Small intestine (tissue), 7 donors: ENCODE data around the gene DDX56. TPM values are rescaled to one million over a fixed set of nuclear protein-coding genes. Genes with fewer than 3 reads are reported as not detected.

ENCODE experiments used
- DNase-seq, 2 donors: peaks; one replicate each; pipeline versions ENCODE4 v3.0.0 to v3.0.0-alpha.2; 2013
- FAIRE-seq: peaks from 2 replicates; lab custom pipeline; 2012; peaks lifted over from hg19 to GRCh38; lab: Jason Lieb, UNC
- H3K27ac ChIP-seq, 3 donors: one replicate each; pipeline ENCODE4 v1.5.1; 2013; ENCODE audit warnings: low read length in 2 of 3, mild to moderate bottlenecking in 2 of 3, control low read depth in 1 of 3, inconsistent platforms in 1 of 3, low read depth in 1 of 3, moderate library complexity in 1 of 3
- H3K27me3 ChIP-seq, 3 donors: one replicate each; pipeline ENCODE4 v1.6.1; 2013; ENCODE audit warnings: low read length in 3 of 3, inconsistent platforms in 1 of 3; ENCODE audit not compliant: control insufficient read depth in 3 of 3, insufficient read depth in 3 of 3
- H3K36me3 ChIP-seq, 3 donors: one replicate each; pipeline ENCODE4 v1.6.1; 2013; ENCODE audit warnings: low read length in 3 of 3, inconsistent platforms in 1 of 3, low read depth in 1 of 3, mild to moderate bottlenecking in 1 of 3, moderate library complexity in 1 of 3; ENCODE audit not compliant: control insufficient read depth in 3 of 3, insufficient read depth in 2 of 3
- H3K4me1 ChIP-seq, 3 donors: one replicate each; pipeline ENCODE4 v1.6.1; 2013; ENCODE audit warnings: low read length in 2 of 3, inconsistent platforms in 1 of 3, low read depth in 1 of 3, mild to moderate bottlenecking in 1 of 3, moderate library complexity in 1 of 3; ENCODE audit not compliant: control insufficient read depth in 3 of 3, insufficient read depth in 2 of 3
- H3K4me3 ChIP-seq, 3 donors: one replicate each; pipeline ENCODE4 v1.5.1; 2013; ENCODE audit warnings: low read length in 3 of 3, control low read depth in 1 of 3, inconsistent platforms in 1 of 3, low read depth in 1 of 3, mild to moderate bottlenecking in 1 of 3, moderate library complexity in 1 of 3
- H3K9me3 ChIP-seq, 2 donors: one replicate each; pipeline ENCODE4 v1.6.1; 2013; ENCODE audit warnings: low read depth in 1 of 2, low read length in 1 of 2; ENCODE audit not compliant: control insufficient read depth in 2 of 2, insufficient read depth in 1 of 2
- WGBS, 3 donors: extraction: QIAGEN DNeasy Blood & Tissue Kit; methylation state at CpG; one replicate each; pipeline ENCODE4 v1.1.7; 2013; 5-methylcytosine and 5-hydroxymethylcytosine counted together
- polyA plus RNA-seq, 4 donors: library from polyadenylated mRNA; stranded (reverse) in 3 of 4; unstranded in 1 of 4; fragments of 200-250 nt in 3 of 4; fragments of 120-200 nt in 1 of 4; gene quantifications; one replicate each; pipeline versions ENCODE4 v1.2.1 to v1.2.3, GENCODE V29; 2013
- donor health status: healthy with polysubstance abuse.
- donor health status: control.
- donor health status: control.
- donor health status: Bipolar disorder and iron deficiency.
- donor health status: healthy.

DDX56 gene
- polyA plus RNA-seq, 4 donors: 62.2 to 359 (median 207) TPM

DNA sequence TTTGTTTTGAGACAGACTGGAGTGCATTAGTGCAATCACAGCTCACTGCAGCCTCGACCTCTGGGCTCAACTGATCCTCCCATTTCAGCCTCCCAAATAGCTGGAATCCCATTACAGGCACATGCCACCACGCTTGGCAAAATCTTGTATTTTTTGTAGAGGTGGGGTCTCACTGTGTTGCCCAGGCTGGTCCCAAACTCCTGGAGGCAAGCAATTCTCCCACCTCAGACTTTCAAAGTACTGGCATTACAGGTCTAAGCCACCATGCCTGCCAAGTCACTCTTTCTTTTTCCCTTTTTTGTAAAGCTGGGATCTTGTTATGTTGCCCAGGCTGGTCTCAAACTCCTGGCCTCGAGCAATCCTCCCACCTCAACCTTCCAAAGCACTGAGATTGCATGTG is 24.3 kb downstream of the DDX56 start:
- WGBS, 3 donors: 74 to 83% (median 78%) methylated on average over 3 of the region's 3 CpGs
- no peak for FAIRE-seq

DNA sequence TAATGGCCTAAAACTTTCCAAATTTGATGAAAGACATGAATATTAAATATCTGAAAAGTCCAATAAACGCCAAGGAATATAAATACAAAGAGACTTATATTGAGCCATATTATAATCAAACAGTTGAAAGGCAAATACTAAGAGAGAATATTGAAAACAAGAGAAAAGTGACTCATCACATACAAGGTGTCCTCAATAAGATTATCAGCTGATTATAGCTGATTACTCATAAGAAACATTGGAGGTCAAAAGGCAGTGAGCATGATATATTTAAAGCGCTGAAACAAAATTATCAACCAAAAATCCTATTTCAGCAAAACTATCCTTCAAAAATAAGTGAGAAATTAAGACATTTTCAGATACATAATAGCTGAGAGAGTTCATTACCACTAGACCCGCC is 24.8 kb downstream of the DDX56 start:
- peak; percentile 15 for FAIRE-seq
- no peak overlapping the region for H3K4me3 ChIP-seq

More for the DNA sequence above, 24.3 kb downstream of the DDX56 start:
- Histone ChIP-seq H3K9me3 (no peaks in the 10 kb centered on the region), H3K36me3 (no peaks in the 10 kb centered on the region), H3K4me1 (peaks cover 0 to 6% (median 2%) of the 10 kb centered on the region in 3 donors), H3K4me3 (no peak overlapping the region), H3K27ac (no peak overlapping the region), H3K27me3 (no peaks in the 10 kb centered on the region)
- DNase-seq: no peak

DNA sequence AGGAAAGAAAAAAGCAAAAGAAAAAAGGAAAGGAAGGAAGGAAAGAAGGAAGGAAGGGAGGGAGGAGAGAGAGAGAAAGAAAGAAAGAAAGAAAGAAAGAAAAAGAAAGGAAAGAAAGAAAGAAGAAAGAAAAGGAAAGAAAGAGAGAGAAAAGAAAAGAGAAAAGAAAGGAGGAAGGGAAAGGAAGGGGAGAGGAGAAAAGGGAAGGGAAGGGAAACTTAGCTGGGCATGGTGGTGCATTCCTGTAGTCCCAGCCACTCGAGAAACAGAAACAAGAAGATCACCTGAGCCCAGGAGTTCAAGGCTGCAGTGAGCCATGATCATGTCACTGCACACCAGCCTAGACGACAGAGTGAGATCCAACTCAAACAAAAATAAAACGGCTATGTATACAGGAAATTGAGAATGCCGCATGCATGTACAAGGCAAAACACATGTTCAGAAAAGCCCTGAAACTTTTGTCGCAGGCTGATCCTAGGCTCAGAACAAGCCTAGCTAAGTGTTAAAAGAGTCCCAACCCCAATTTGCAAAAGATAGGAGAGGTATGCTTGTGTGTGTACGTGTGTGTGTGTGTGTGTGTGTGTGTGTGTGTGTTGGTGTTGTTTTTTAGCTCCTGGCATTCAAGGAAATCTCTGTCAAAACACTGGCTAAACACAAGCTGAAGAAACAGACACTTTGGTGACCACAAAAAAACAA is 26.0 kb downstream of the DDX56 start:
- 25 to 32% (median 30%) methylated on average over 6 of the region's 6 CpGs for WGBS, 3 donors
- peaks cover 0 to 18% (median 6%) of the 10 kb centered on the region in 3 donors for H3K4me1 ChIP-seq
- DNase-seq: no peak
- H3K4me3 ChIP-seq: no peak overlapping the region
- FAIRE-seq: no peak
- no peaks in the 10 kb centered on the region for H3K9me3 ChIP-seq
- no peaks in the 10 kb centered on the region for H3K36me3 ChIP-seq
- H3K27ac ChIP-seq: no peak overlapping the region
- no peaks in the 10 kb centered on the region for H3K27me3 ChIP-seq

More for the DNA sequence above, 24.8 kb downstream of the DDX56 start:
- WGBS, 3 donors: 74 to 84% (median 78%) methylated on average over 3 of the region's 3 CpGs
- no peak overlapping the region for H3K27ac ChIP-seq
- no peaks in the 10 kb centered on the region for H3K27me3 ChIP-seq
- H3K36me3 ChIP-seq: no peaks in the 10 kb centered on the region
- H3K9me3 ChIP-seq: no peaks in the 10 kb centered on the region
- H3K4me1 ChIP-seq: peaks cover 0 to 10% (median 2%) of the 10 kb centered on the region in 3 donors
- DNase-seq: peak in 1 of 2 donors; percentile 57

DNA sequence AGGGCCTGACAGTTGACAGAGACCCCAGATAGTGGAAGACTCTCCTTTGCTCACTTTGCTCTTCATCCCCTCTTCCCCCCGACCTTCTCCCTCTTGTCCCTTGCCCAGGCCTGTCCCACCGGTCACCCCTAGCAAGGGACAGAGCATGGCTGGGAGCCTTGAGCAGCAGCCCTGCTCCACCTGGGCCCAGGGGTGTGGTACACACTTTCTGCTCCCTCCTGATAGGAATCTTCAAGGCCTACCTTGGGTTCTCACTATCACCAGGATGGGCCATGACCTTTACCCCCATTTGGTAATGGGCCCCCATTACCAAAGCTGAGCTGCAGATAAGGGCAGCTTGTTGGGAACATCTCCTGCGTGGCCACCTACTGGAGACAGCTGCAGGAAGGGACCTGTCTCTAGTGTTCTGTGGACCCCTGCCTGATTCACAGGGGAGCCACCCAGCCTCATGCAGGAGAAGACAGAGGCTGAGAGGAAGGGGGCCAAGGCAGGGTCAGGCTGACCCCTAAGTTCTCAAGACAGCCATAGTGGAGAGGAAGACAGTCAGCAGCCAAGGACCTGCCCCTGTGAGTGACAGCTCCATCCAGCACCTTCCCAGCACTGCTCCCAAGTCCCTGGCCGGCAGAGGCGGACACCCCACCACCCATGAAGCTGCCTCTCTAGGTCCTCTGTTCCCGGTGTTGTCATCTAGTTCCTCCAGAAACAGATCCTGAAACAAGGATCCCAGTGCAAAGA is 31.7 kb downstream of the DDX56 start:
- Histone ChIP-seq H3K4me1 (peaks cover 0 to 61% (median 9%) of the 10 kb centered on the region in 3 donors), H3K4me3 (no peak overlapping the region), H3K9me3 (no peaks in the 10 kb centered on the region), H3K27ac (peak overlapping the region; percentile 90 to 96 (median 95)), H3K36me3 (peaks cover 0 to 33% (median 0%) of the 10 kb centered on the region in 3 donors), H3K27me3 (no peaks in the 10 kb centered on the region)
- 36 to 72% (median 45%) methylated on average over 6 of the region's 6 CpGs for WGBS, 3 donors
- DNase-seq (peak; percentile 76 to 90), FAIRE-seq (no peak)

DNA sequence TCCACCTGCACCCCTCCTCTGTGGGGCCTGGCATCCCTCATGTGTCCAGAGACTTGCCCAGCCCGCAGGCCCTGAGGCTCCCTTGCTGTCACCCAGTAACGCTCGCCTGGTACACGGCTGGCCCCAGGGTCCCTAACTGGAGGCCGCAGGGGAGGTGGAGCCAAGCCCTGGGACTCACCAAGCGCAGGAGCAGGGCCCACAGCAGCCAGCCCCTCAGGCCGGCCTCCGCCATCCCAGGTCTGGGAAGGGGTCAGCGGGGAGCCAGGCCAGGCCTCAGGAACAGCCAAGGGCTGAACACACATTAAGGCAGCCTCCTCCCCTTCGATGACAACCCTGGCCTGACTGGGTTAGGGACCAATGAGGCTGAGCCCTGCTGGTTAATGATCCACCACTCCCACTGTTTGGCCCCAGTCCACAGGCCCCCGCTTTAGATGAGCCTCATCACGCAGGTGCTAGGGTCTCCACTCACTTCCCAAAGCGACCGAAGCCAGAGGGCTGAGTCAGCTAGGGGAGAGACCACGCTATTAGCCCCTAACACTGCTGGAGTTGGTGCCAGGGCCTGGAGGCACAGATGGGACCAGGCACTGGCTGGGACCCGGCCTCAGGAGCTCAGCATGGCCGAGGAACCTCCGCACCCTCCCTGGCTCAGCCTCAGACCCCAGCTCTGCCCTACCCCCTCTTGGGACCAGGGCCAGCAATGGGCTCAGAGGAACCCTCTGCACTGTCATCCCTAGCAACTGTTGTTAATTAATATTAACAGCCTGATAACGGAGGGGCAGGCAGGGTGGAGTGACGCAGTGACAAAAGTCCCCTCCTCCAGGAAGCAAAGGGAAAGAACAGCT is 32.5 kb downstream of the DDX56 start, which contains the start of gene NPC1L1:
Gene NPC1L1, minus strand, starts transcription at position 303 of the 842 bp plus-strand sequence. Its CDS starts 71 bp downstream, at position 232.
- Histone ChIP-seq H3K9me3 (no peaks in the 10 kb centered on the region), H3K27me3 (no peaks in the 10 kb centered on the region), H3K27ac (peak within 1 kb of the TSS; percentile 90 to 96 (median 95)), H3K4me3 (peak within 1 kb of the TSS in 2 of 3 donors; percentile 50 to 73), H3K36me3 (peaks cover 0 to 37% (median 0%) of the 10 kb centered on the region in 3 donors), H3K4me1 (peaks cover 0 to 66% (median 9%) of the 10 kb centered on the region in 3 donors)
- FAIRE-seq: no peak
- peak; percentile 91 to 97 for DNase-seq
- 14 to 63% (median 34%) methylated on average over 18 to 20 of the region's 20 CpGs for WGBS, 3 donors

DNA sequence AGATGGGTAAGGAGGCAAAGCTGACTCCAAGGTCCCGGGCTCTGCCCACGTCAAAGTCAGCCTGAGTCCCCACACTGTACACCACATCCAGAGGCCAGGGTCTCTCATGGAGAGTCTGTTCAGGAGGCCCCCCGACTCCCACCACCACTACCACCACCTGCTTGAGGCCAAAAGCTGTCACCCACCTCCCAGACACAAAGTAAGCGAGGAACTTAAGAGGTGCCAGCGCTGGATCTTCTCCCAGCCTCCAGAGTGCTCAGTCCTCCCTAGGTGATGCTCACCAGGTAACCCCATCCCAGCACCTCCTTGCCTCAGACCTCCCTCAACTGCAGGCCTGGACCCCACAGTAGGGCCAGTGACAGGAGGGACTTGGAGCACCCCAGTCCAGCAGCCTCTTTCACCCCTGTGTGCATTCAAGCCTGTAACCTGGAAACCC is 33.1 kb downstream of the DDX56 start:
- Histone ChIP-seq H3K4me1 (peaks cover 0 to 73% (median 9%) of the 10 kb centered on the region in 3 donors), H3K27me3 (no peaks in the 10 kb centered on the region), H3K9me3 (no peaks in the 10 kb centered on the region), H3K4me3 (peak overlapping the region in 2 of 3 donors; percentile 50 to 73), H3K27ac (peak overlapping the region; percentile 90 to 96 (median 91)), H3K36me3 (peaks cover 0 to 43% (median 0%) of the 10 kb centered on the region in 3 donors)
- DNase-seq: no peak
- FAIRE-seq: no peak
- 39 to 70% (median 60%) methylated on average over 5 of the region's 5 CpGs for WGBS, 3 donors

DNA sequence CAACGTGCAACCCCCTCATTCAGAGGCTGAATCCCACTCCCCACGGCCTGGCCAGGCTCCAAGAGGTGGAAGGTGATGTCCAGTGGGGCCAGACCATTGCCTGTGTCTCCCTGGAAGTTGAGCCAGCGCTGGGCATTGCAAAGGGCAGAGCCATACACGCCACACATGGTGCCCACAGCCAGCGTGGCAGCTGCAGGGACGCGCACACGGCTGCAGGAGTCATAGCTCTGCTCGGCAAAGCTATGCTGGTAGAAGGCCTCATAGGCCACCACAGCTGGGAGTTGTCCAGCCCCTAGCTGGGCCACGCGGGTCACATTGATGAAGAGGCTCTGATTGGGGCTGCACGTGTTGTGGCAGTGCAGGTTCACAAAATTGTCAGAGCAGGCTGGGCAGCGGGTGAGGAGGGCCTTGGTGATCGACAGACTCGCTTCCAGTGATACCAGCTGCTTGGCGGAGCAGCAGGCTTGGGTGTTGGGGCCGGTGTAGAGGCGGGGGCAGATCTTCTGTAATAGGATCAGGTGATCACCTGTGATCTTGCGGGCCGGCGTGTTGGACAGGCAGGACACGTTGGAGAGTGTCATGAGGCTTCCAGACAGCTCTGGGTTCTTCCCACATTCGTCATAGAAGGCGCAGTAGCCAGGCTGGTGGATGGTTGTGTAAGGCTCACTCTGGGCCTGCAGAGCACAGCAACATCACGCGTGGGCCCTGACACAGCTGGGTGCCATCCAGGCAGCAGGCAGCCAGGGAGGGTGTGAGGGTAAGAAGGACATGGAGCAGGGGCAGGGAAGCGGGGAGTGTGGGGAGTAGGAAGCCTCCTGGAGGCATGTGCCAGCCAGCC is 33.8 kb downstream of the DDX56 start:
- peaks cover 0 to 74% (median 9%) of the 10 kb centered on the region in 3 donors for H3K4me1 ChIP-seq
- no peaks in the 10 kb centered on the region for H3K27me3 ChIP-seq
- 77 to 87% (median 81%) methylated on average over 27 of the region's 27 CpGs for WGBS, 3 donors
- no peaks in the 10 kb centered on the region for H3K9me3 ChIP-seq
- FAIRE-seq (no peak), DNase-seq (peak; percentile 24 to 35)
- peak overlapping the region in 2 of 3 donors; percentile 50 to 73 for H3K4me3 ChIP-seq
- peaks cover 0 to 47% (median 0%) of the 10 kb centered on the region in 3 donors for H3K36me3 ChIP-seq
- peak overlapping the region; percentile 90 to 96 (median 91) for H3K27ac ChIP-seq
